WERI-Rb-1 (cell line): ENCODE results near the gene PCNT.
"Not testable (repeated sequence)": the region's sequence is repeated elsewhere in the genome, so short reads cannot be mapped to it uniquely, and the experiment has no call there.

Experiments used
- DNase-seq: peaks from one replicate; pipeline ENCODE4 v3.0.0-alpha.2; 2020
- H3K27ac ChIP-seq: fragments of 250-450 bp; sonication (Bioruptor Pico); 2 replicates; pipeline ENCODE4 v1.5.1; 2020; ENCODE audit warnings: mild to moderate bottlenecking, moderate library complexity
- H3K27me3 ChIP-seq: fragments of 250-450 bp; sonication (Bioruptor Pico); 2 replicates; pipeline ENCODE4 v1.5.1; 2021; ENCODE audit warnings: mild to moderate bottlenecking, low read depth, moderate library complexity; ENCODE audit not compliant: insufficient read depth, severe bottlenecking
- H3K36me3 ChIP-seq: fragments of 250-450 bp; sonication (Bioruptor Pico); 2 replicates; pipeline ENCODE4 v1.5.1; 2020; ENCODE audit warnings: mild to moderate bottlenecking, moderate library complexity
- H3K4me3 ChIP-seq: 2 replicates; pipeline ENCODE4 v1.5.1; 2011; ENCODE audit warnings: low read depth, mild to moderate bottlenecking, control low read depth, low read length
- H3K9me3 ChIP-seq: fragments of 250-450 bp; sonication (Bioruptor Pico); 2 replicates; pipeline ENCODE4 v1.5.1; 2021; ENCODE audit warnings: mild to moderate bottlenecking, moderate library complexity; ENCODE audit not compliant: severe bottlenecking
- CTCF ChIP-seq: IDR thresholded peaks from 2 replicates; pipeline ENCODE4 v1.5.1; 2011; ENCODE audit warnings: low read depth, mild to moderate bottlenecking, control low read depth, inconsistent platforms, low read length

The PCNT gene

GRCh38 chr21:46366966-46367365 is 43.0 kb downstream of the PCNT start:
- Histone ChIP-seq H3K9me3 (no peaks in the 10 kb centered on the region), H3K4me3 (no peak overlapping the region), H3K27me3 (no peaks in the 10 kb centered on the region), H3K36me3 (peaks cover 79% of the 10 kb centered on the region), H3K27ac (no peak overlapping the region)
- DNase-seq = no peak
- TF ChIP-seq CTCF = no peak

GRCh38 chr21:46368533-46369285 is 44.8 kb downstream of the PCNT start:
- Histone ChIP-seq H3K36me3 (peaks cover 73% of the 10 kb centered on the region), H3K27me3 (no peaks in the 10 kb centered on the region), H3K27ac (no peak overlapping the region), H3K9me3 (no peaks in the 10 kb centered on the region), H3K4me3 (no peak overlapping the region)
- DNase-seq = no peak
- no peak for TF ChIP-seq CTCF

- H3K9me3 ChIP-seq = no peaks in the 10 kb centered on the region
- no peak overlapping the region for H3K27ac ChIP-seq
- peaks cover 71% of the 10 kb centered on the region for H3K36me3 ChIP-seq
- no peak for DNase-seq
- no peak for TF ChIP-seq CTCF
- no peaks in the 10 kb centered on the region for H3K27me3 ChIP-seq
- no peak overlapping the region for H3K4me3 ChIP-seq
These were observed 45.7 kb downstream of the PCNT start for GRCh38 chr21:46369520-46370235.

- no peak for TF ChIP-seq CTCF
- no peaks in the 10 kb centered on the region for H3K9me3 ChIP-seq
- no peaks in the 10 kb centered on the region for H3K27me3 ChIP-seq
- no peak overlapping the region for H3K4me3 ChIP-seq
- no peak for DNase-seq
- peaks cover 72% of the 10 kb centered on the region for H3K36me3 ChIP-seq
- no peak overlapping the region for H3K27ac ChIP-seq
These were observed 47.5 kb downstream of the PCNT start for GRCh38 chr21:46371204-46372013.

GRCh38 chr21:46372014-46372485 is 48.1 kb downstream of the PCNT start:
- peaks cover 67% of the 10 kb centered on the region for H3K36me3 ChIP-seq
- no peak overlapping the region for H3K4me3 ChIP-seq
- H3K27ac ChIP-seq = no peak overlapping the region
- TF ChIP-seq CTCF = no peak
- H3K9me3 ChIP-seq = no peaks in the 10 kb centered on the region
- DNase-seq = no peak
- no peaks in the 10 kb centered on the region for H3K27me3 ChIP-seq

- peaks cover 67% of the 10 kb centered on the region for H3K36me3 ChIP-seq
- DNase-seq = not testable (repeated sequence)
These were observed 49.0 kb downstream of the PCNT start for GRCh38 chr21:46372947-46373346.

More at GRCh38 chr21:46372947-46373346, 49.0 kb downstream of the PCNT start:
- H3K27me3 ChIP-seq, H3K4me3 ChIP-seq, H3K27ac ChIP-seq, H3K9me3 ChIP-seq: not testable (repeated sequence)
